ENCODE results near the gene BAG5. TPM values are rescaled to one million over a fixed set of nuclear protein-coding genes. Genes with fewer than 3 reads are reported as not detected.

The BAG5 gene
- total RNA-seq, 1 experiment from 2014 or later = 22.5 TPM

DNA sequence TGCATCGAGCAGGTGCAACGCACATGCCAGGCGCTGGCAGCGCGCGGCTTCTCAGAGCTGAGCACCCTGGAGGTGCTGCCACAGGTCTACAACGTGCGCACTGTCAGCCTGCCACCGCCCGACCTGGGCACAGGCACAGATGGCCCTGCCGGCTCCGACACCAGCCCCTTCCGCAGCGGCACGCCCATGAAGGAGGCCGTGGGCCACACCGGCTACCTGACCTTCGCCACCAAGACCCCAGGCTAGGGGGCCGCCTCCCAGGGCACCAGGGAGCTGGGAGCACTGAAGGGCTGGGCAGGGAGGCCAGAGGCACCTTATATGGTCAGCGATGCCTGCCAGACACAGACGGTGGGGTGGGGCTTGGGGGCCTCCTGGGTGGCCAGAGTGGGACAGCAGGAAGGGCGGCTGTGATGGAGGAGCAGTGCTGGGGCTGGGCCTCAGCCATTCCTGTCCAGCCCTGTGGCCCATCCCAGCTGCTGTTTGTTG lies 27.8 kb downstream of the BAG5 start:
- intact Hi-C loops (cut with micrococcal nuclease; ENCODE audit: unreplicated experiment) = no loop called here
- TF ChIP-seq POLR2AphosphoS5 (IDR thresholded peaks at IDR 0.05; ENCODE audit: low read depth, low read length) (no peak), TCF7L2 (IDR thresholded peaks at IDR 0.05; ENCODE audit: low read depth, low read length) (no peak), SIN3A (IDR thresholded peaks at IDR 0.05; ENCODE audit: borderline replicate concordance, insufficient read depth, low read depth, low read length) (no peak)
- TF ChIP-seq, protein P1, sequence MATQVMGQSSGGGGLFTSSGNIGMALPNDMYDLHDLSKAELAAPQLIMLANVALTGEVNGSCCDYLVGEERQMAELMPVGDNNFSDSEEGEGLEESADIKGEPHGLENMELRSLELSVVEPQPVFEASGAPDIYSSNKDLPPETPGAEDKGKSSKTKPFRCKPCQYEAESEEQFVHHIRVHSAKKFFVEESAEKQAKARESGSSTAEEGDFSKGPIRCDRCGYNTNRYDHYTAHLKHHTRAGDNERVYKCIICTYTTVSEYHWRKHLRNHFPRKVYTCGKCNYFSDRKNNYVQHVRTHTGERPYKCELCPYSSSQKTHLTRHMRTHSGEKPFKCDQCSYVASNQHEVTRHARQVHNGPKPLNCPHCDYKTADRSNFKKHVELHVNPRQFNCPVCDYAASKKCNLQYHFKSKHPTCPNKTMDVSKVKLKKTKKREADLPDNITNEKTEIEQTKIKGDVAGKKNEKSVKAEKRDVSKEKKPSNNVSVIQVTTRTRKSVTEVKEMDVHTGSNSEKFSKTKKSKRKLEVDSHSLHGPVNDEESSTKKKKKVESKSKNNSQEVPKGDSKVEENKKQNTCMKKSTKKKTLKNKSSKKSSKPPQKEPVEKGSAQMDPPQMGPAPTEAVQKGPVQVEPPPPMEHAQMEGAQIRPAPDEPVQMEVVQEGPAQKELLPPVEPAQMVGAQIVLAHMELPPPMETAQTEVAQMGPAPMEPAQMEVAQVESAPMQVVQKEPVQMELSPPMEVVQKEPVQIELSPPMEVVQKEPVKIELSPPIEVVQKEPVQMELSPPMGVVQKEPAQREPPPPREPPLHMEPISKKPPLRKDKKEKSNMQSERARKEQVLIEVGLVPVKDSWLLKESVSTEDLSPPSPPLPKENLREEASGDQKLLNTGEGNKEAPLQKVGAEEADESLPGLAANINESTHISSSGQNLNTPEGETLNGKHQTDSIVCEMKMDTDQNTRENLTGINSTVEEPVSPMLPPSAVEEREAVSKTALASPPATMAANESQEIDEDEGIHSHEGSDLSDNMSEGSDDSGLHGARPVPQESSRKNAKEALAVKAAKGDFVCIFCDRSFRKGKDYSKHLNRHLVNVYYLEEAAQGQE (IDR thresholded peaks at IDR 0.05; ENCODE audit: insufficient read depth in 1 of 2, low read depth in 2 of 2, low read length in 1 of 2) = no peak
- TF ChIP-seq, protein P2, sequence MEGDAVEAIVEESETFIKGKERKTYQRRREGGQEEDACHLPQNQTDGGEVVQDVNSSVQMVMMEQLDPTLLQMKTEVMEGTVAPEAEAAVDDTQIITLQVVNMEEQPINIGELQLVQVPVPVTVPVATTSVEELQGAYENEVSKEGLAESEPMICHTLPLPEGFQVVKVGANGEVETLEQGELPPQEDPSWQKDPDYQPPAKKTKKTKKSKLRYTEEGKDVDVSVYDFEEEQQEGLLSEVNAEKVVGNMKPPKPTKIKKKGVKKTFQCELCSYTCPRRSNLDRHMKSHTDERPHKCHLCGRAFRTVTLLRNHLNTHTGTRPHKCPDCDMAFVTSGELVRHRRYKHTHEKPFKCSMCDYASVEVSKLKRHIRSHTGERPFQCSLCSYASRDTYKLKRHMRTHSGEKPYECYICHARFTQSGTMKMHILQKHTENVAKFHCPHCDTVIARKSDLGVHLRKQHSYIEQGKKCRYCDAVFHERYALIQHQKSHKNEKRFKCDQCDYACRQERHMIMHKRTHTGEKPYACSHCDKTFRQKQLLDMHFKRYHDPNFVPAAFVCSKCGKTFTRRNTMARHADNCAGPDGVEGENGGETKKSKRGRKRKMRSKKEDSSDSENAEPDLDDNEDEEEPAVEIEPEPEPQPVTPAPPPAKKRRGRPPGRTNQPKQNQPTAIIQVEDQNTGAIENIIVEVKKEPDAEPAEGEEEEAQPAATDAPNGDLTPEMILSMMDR (IDR thresholded peaks at IDR 0.05) = no peak
- in situ Hi-C loops (cut with HindIII; ENCODE audit: low pct_unique_long_range_greater_than_20kb, low sequenced_read_pairs) = no loop called here
- H3K4me1 ChIP-seq (ENCODE audit: control insufficient read depth, insufficient read depth, low read length) = peaks cover 27% of the 10 kb centered on the region
- no TSS peak for BruUV-seq (replicated peaks)
- no peaks in the 10 kb centered on the region for H3K36me3 ChIP-seq (ENCODE audit: control insufficient read depth, insufficient read depth, low read length)
- no peaks in the 10 kb centered on the region for H3K9me3 ChIP-seq (ENCODE audit: control insufficient read depth, insufficient read depth, low read depth, low read length)
- DNase-seq (ENCODE audit: low read depth, low spot score) (no peak), ATAC-seq (no peak)
- no peaks in the 10 kb centered on the region for H3K27me3 ChIP-seq (ENCODE audit: control insufficient read depth, insufficient read depth, low read length)
- no peak overlapping the region for H3K4me3 ChIP-seq (ENCODE audit: low read depth in 2 of 2, low read length in 2 of 2)
- CTCF ChIA-PET = no interaction called here
- POLR2A ChIA-PET = no interaction called here
- no peak overlapping the region for H3K27ac ChIP-seq (ENCODE audit: low read length)

DNA sequence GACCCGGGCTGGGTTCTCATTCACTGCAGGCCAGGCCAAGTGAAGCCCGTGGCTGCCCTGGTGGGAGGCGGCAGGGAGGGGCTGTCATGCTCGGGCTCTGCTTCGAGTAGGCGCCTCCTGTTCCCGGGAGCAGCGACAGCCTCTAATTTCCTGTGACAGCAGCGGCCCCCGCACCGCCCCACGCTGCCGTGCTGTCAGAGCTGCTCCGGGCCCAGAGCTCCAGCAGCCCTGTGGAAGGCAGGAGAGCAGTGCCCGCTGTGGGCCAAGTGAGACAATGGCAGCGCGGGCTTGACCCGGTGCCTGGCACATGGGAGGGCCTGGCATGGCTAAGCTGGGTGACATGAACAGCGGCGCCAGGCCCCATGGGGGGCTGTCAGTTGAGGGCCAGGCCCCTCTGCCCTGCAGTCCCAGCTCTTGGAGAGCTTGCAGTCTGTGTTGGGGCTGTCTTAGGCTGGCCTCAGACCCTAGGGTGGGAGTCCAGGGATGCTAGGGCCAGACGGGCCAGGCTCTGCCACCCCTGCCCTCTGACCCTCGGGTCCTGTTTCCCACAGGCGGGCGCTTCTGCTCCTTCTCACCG lies 28.4 kb downstream of the BAG5 start:
- in situ Hi-C loops (cut with HindIII; ENCODE audit: low pct_unique_long_range_greater_than_20kb, low sequenced_read_pairs) = no loop called here
- BruUV-seq (replicated peaks) = no TSS peak
- POLR2A ChIA-PET = no interaction called here
- DNase-seq (ENCODE audit: low read depth, low spot score) = no peak
- no peak for ATAC-seq
- Histone ChIP-seq H3K27ac (ENCODE audit: low read length) (no peak overlapping the region), H3K4me1 (ENCODE audit: control insufficient read depth, insufficient read depth, low read length) (peaks cover 27% of the 10 kb centered on the region), H3K4me3 (ENCODE audit: low read depth in 2 of 2, low read length in 2 of 2) (no peak overlapping the region), H3K36me3 (ENCODE audit: control insufficient read depth, insufficient read depth, low read length) (peaks cover 4% of the 10 kb centered on the region; the same call in 1 of the 2 replicates), H3K27me3 (ENCODE audit: control insufficient read depth, insufficient read depth, low read length) (no peaks in the 10 kb centered on the region), H3K9me3 (ENCODE audit: control insufficient read depth, insufficient read depth, low read depth, low read length) (no peaks in the 10 kb centered on the region)
- TF ChIP-seq POLR2AphosphoS5 (IDR thresholded peaks at IDR 0.05; ENCODE audit: low read depth, low read length) = no peak
- TF ChIP-seq, protein P1 (IDR thresholded peaks at IDR 0.05; ENCODE audit: insufficient read depth in 1 of 2, low read depth in 2 of 2, low read length in 1 of 2) = no peak
- no peak for TF ChIP-seq TCF7L2 (IDR thresholded peaks at IDR 0.05; ENCODE audit: low read depth, low read length)
- TF ChIP-seq, protein P2 (IDR thresholded peaks at IDR 0.05) = no peak
- TF ChIP-seq SIN3A (IDR thresholded peaks at IDR 0.05; ENCODE audit: borderline replicate concordance, insufficient read depth, low read depth, low read length) = no peak
- CTCF ChIA-PET = no interaction called here
- intact Hi-C loops (cut with micrococcal nuclease; ENCODE audit: unreplicated experiment) = no loop called here
